HCT116 (cell line): Measurements from ENCODE around the gene SIRPG. TPM values are rescaled to one million over a fixed set of nuclear protein-coding genes. Genes with fewer than 3 reads are reported as not detected.

ENCODE experiments used
- ATAC-seq: fragments of 200-7000 bp; cut with Tn5 transposase; 2 replicates; pipeline ENCODE4 v1.9.1; 2020; ENCODE audit warnings: mild to moderate bottlenecking, moderate library complexity
- BruUV-seq: library from RNA; stranded (reverse); fragments of 400-500 nt; replicated peaks from 2 replicates; lab custom pipeline; 2021; lab: Mats Ljungman, UMichigan
- CTCF ChIA-PET: fragments of 300-600 bp; sonication (Branson Sonifier 250); formaldehyde crosslinking; loops from one replicate; lab custom pipeline; 2021; ENCODE audit warnings: antibody characterized with exemption; lab: Charles Lee
- POLR2A ChIA-PET: fragments of 300-600, 350-600 bp; sonication (Branson Sonifier 250); formaldehyde crosslinking; loops from one replicate; lab custom pipeline; 2021; ENCODE audit warnings: antibody characterized with exemption; lab: Charles Lee
- RAD21 ChIA-PET, 2 experiments: fragments of 300-600 bp; sonication (Branson Sonifier 250); formaldehyde crosslinking; loops; one replicate each; lab custom pipeline; 2023; ENCODE audit warnings: low total read pairs in 2 of 2; ENCODE audit not compliant: uncharacterized antibody in 2 of 2, unreplicated experiment in 2 of 2, low non-redundant PET in 1 of 2; lab: Charles Lee
- DNase-seq: peaks from one replicate; pipeline ENCODE4 v3.0.0-alpha.2; 2010; ENCODE audit warnings: low read depth, low spot score
- H2AFZ ChIP-seq: fragments of 200-600 bp; shearing (Covaris generic), sonication (generic); 2 replicates; pipeline ENCODE4 v1.6.1; 2017; ENCODE audit warnings: low read depth, mixed run types, mixed read lengths, antibody characterized with exemption, low read length; ENCODE audit not compliant: poor library complexity, severe bottlenecking
- H3K27ac ChIP-seq: 2 replicates; pipeline ENCODE4 v1.5.1; 2012; ENCODE audit warnings: low read depth, low read length
- H3K27me3 ChIP-seq: fragments of 200-600 bp; sonication (generic); 2 replicates; pipeline ENCODE4 v1.6.1; 2016; ENCODE audit warnings: mixed run types, low read length, mixed read lengths; ENCODE audit not compliant: insufficient read depth
- H3K36me3 ChIP-seq, 2 experiments: fragments of 200-500 bp in 1 of 2; fragments of 200-600 bp in 1 of 2; sonication (Bioruptor generic) in 1 of 2; sonication (generic) in 1 of 2; 2 replicates each; pipeline versions ENCODE4 v1.5.1 to v1.6.1; 2014 to 2016; ENCODE audit warnings: low read length in 2 of 2, inconsistent platforms in 1 of 2, mixed read lengths in 1 of 2, mixed run types in 1 of 2; ENCODE audit not compliant: insufficient read depth in 2 of 2, control insufficient read depth in 1 of 2
- H3K4me1 ChIP-seq, 2 experiments: fragments of 200-600 bp in 1 of 2; sonication (generic) in 1 of 2; 2 replicates each; pipeline versions ENCODE4 v1.5.1 to v1.6.1; 2012 to 2017; ENCODE audit warnings: low read length in 2 of 2, inconsistent platforms in 1 of 2, mild to moderate bottlenecking in 1 of 2, mixed read lengths in 1 of 2, mixed run types in 1 of 2, moderate library complexity in 1 of 2; ENCODE audit not compliant: insufficient read depth in 2 of 2, control insufficient read depth in 1 of 2
- H3K4me2 ChIP-seq: fragments of 200-600 bp; sonication (generic); 2 replicates; pipeline ENCODE4 v1.6.1; 2017; ENCODE audit warnings: mixed run types, low read length, mixed read lengths
- H3K4me3 ChIP-seq, 2 experiments: fragments of 200-600 bp in 1 of 2; sonication (generic) in 1 of 2; replicated peaks in 1 of 2; 2 replicates each; pipeline ENCODE4 v1.5.1; 2011 to 2016; ENCODE audit warnings: low read length in 2 of 2, control low read depth in 1 of 2, low read depth in 1 of 2, mild to moderate bottlenecking in 1 of 2, mixed read lengths in 1 of 2, mixed run types in 1 of 2
- H3K79me2 ChIP-seq: fragments of 200-600 bp; sonication (generic); 2 replicates; pipeline ENCODE4 v1.6.1; 2017; ENCODE audit warnings: mild to moderate bottlenecking, mixed run types, low read length, moderate library complexity, mixed read lengths; ENCODE audit not compliant: insufficient read depth
- H3K9ac ChIP-seq: fragments of 200-600 bp; sonication (generic); 2 replicates; pipeline ENCODE4 v1.6.1; 2016; ENCODE audit warnings: low read length, mixed read lengths
- H3K9me2 ChIP-seq: fragments of 200-600 bp; sonication (generic), shearing (Covaris generic); 2 replicates; pipeline ENCODE4 v1.6.1; 2017; ENCODE audit warnings: mixed run types, mild to moderate bottlenecking, moderate library complexity; ENCODE audit not compliant: insufficient read depth
- H3K9me3 ChIP-seq, 2 experiments: fragments of 200-500 bp in 1 of 2; fragments of 200-600 bp in 1 of 2; sonication (Bioruptor generic) in 1 of 2; sonication (generic) in 1 of 2; 2 replicates each; pipeline ENCODE4 v1.6.1; 2014 to 2017; ENCODE audit warnings: low read length in 2 of 2, mixed read lengths in 2 of 2, inconsistent platforms in 1 of 2, low read depth in 1 of 2, mild to moderate bottlenecking in 1 of 2, mixed run types in 1 of 2, moderate library complexity in 1 of 2; ENCODE audit not compliant: control insufficient read depth in 1 of 2, insufficient read depth in 1 of 2
- H4K20me1 ChIP-seq: fragments of 200-600 bp; sonication (generic), shearing (Covaris generic); 2 replicates; pipeline ENCODE4 v1.6.1; 2017; ENCODE audit warnings: mixed run types, mild to moderate bottlenecking, moderate library complexity; ENCODE audit not compliant: insufficient read depth
- CBX3 ChIP-seq: IDR thresholded peaks from 2 replicates; pipeline ENCODE4 v1.6.1; 2012; ENCODE audit warnings: low read depth
- CEBPB ChIP-seq: IDR thresholded peaks from 2 replicates; pipeline ENCODE4 v1.6.1; 2012; ENCODE audit warnings: low read depth
- CTCF ChIP-seq, 3 experiments: fragments of 200-600 bp in 1 of 3; sonication (generic) in 1 of 3; IDR thresholded peaks in 2 of 3; conservative IDR thresholded peaks in 1 of 3; 2 replicates each; pipeline ENCODE4 v1.5.1; 2012 to 2017; ENCODE audit warnings: low read depth in 2 of 3, low read length in 2 of 3, antibody characterized with exemption in 1 of 3, borderline replicate concordance in 1 of 3, control low read depth in 1 of 3, mild to moderate bottlenecking in 1 of 3, mixed read lengths in 1 of 3, mixed run types in 1 of 3, moderate library complexity in 1 of 3; ENCODE audit not compliant: insufficient read depth in 1 of 3
- EGR1 ChIP-seq: IDR thresholded peaks from 2 replicates; pipeline ENCODE4 v1.6.1; 2012; ENCODE audit warnings: low read depth
- EZH2 ChIP-seq: fragments of 200-600 bp; sonication (generic); IDR thresholded peaks from 2 replicates; pipeline ENCODE4 v1.6.1; 2017; ENCODE audit warnings: antibody characterized with exemption, mixed run types
- EZH2phosphoT487 ChIP-seq: fragments of 200-600 bp; IDR thresholded peaks from 2 replicates; pipeline ENCODE4 v1.6.1; 2018; ENCODE audit warnings: antibody characterized with exemption, borderline replicate concordance
- FOSL1 ChIP-seq: IDR thresholded peaks from 2 replicates; pipeline ENCODE4 v1.6.1; 2012; ENCODE audit warnings: low read depth
- JUND ChIP-seq: IDR thresholded peaks from 2 replicates; pipeline ENCODE4 v1.6.1; 2012
- POLR2A ChIP-seq: IDR thresholded peaks from 2 replicates; pipeline ENCODE4 v1.7.0; 2011; ENCODE audit warnings: borderline replicate concordance; ENCODE audit not compliant: insufficient read depth, insufficient read length; ENCODE audit errors: extremely low read depth
- POLR2AphosphoS5 ChIP-seq: IDR thresholded peaks from 2 replicates; pipeline ENCODE4 v1.6.1; 2011; ENCODE audit warnings: mild to moderate bottlenecking, low read depth, low read length, moderate library complexity
- SIN3A ChIP-seq: IDR thresholded peaks from 2 replicates; pipeline ENCODE4 v1.6.1; 2012; ENCODE audit warnings: low read depth
- SP1 ChIP-seq: IDR thresholded peaks from 2 replicates; pipeline ENCODE4 v1.6.1; 2012; ENCODE audit warnings: low read depth
- SRF ChIP-seq: IDR thresholded peaks from 2 replicates; pipeline ENCODE4 v1.6.1; 2012; ENCODE audit warnings: low read depth
- TCF7L2 ChIP-seq: IDR thresholded peaks from 2 replicates; pipeline ENCODE4 v1.7.0; 2011; ENCODE audit warnings: borderline replicate concordance, inconsistent platforms; ENCODE audit not compliant: insufficient read depth, insufficient read length; ENCODE audit errors: extremely low read depth
- YY1 ChIP-seq: IDR thresholded peaks from 2 replicates; pipeline ENCODE4 v1.6.1; 2011; ENCODE audit warnings: low read length, low read depth, moderate library complexity, mild to moderate bottlenecking; ENCODE audit not compliant: insufficient replicate concordance; ENCODE audit errors: extremely low read depth
- ZFX ChIP-seq: fragments of 450-650 bp; IDR thresholded peaks from 2 replicates; pipeline ENCODE4 v1.6.1; 2017
- ZNF274 ChIP-seq: fragments of 200-500 bp; sonication (Bioruptor generic); IDR thresholded peaks from 2 replicates; pipeline ENCODE4 v1.6.1; 2014; ENCODE audit warnings: mild to moderate bottlenecking, low read depth, low read length, inconsistent platforms
- intact Hi-C: fragments of 100-400 bp; cut with micrococcal nuclease; formaldehyde crosslinking; loops from 2 replicates; pipeline ENCODE4 v1.10.0; 2022
- total RNA-seq: library from RNA; stranded (reverse); gene quantifications from one replicate; pipeline ENCODE4 v1.2.1, GENCODE V29; 2021; ENCODE audit not compliant: unreplicated experiment
- TF ChIP-seq, protein P1 (sequence below): IDR thresholded peaks from 2 replicates; pipeline ENCODE4 v1.6.1; 2011; ENCODE audit warnings: mild to moderate bottlenecking, low read length, moderate library complexity; ENCODE audit not compliant: insufficient replicate concordance; ENCODE audit errors: extremely low read depth
- TF ChIP-seq, protein P2 (sequence below): IDR thresholded peaks from 2 replicates; pipeline ENCODE4 v1.6.1; 2012

Gene SIRPG
- total RNA-seq, 1 experiment from 2014 or later = not detected

- H3K9me3 ChIP-seq = no peaks in the 10 kb centered on the region
- no peak for DNase-seq
- TF ChIP-seq EZH2 (no peak), YY1 (no peak), EGR1 (no peak), EZH2phosphoT487 (no peak), SRF (no peak)
- BruUV-seq = no TSS peak
- RAD21 ChIA-PET = no interaction called here
- H3K27ac ChIP-seq = no peak overlapping the region
- H3K9ac ChIP-seq = no peak overlapping the region
- H3K4me1 ChIP-seq = 0 out of 4 replicates have a peak, but pooled peaks cover 0 to 2% of the 10 kb centered on the region in 2 experiments
- no peaks in the 10 kb centered on the region for H3K79me2 ChIP-seq
- H3K9me2 ChIP-seq = no peaks in the 10 kb centered on the region
- POLR2A ChIA-PET = no interaction called here
- H3K36me3 ChIP-seq = no peaks in the 10 kb centered on the region
- no peak overlapping the region for H3K4me3 ChIP-seq
- H3K4me2 ChIP-seq = no peak overlapping the region
- intact Hi-C loops = no loop called here
- CTCF ChIA-PET = no interaction called here
- no peak overlapping the region for H2AFZ ChIP-seq
- H3K27me3 ChIP-seq = peaks cover 21% of the 10 kb centered on the region; the same call in 1 of the 2 replicates
- no peak for ATAC-seq
- H4K20me1 ChIP-seq = no peaks in the 10 kb centered on the region
These were observed 45.3 kb upstream of the SIRPG start for GRCh38 chr20:1702855-1703254.

GRCh38 chr20:1702328-1702727, 44.7 kb upstream of the SIRPG start:
- Histone ChIP-seq H3K9ac (no peak overlapping the region), H3K9me3 (no peaks in the 10 kb centered on the region), H4K20me1 (no peaks in the 10 kb centered on the region), H3K4me1 (0 out of 4 replicates have a peak, but pooled peaks cover 0 to 2% of the 10 kb centered on the region in 2 experiments), H3K27me3 (peaks cover 21% of the 10 kb centered on the region; the same call in 1 of the 2 replicates), H3K27ac (no peak overlapping the region), H3K4me3 (no peak overlapping the region), H3K79me2 (no peaks in the 10 kb centered on the region)
- no peak for ATAC-seq
- ChIA-PET CTCF (no interaction called here), POLR2A (no interaction called here)
- TF ChIP-seq SIN3A = no peak
- no peak for TF ChIP-seq SP1
- TF ChIP-seq, protein P1, sequence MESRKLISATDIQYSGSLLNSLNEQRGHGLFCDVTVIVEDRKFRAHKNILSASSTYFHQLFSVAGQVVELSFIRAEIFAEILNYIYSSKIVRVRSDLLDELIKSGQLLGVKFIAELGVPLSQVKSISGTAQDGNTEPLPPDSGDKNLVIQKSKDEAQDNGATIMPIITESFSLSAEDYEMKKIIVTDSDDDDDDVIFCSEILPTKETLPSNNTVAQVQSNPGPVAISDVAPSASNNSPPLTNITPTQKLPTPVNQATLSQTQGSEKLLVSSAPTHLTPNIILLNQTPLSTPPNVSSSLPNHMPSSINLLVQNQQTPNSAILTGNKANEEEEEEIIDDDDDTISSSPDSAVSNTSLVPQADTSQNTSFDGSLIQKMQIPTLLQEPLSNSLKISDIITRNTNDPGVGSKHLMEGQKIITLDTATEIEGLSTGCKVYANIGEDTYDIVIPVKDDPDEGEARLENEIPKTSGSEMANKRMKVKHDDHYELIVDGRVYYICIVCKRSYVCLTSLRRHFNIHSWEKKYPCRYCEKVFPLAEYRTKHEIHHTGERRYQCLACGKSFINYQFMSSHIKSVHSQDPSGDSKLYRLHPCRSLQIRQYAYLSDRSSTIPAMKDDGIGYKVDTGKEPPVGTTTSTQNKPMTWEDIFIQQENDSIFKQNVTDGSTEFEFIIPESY = no peak
- no peak for TF ChIP-seq JUND
- TF ChIP-seq ZNF274 = no peak
- TF ChIP-seq EZH2 = no peak
- no peak for TF ChIP-seq CBX3
- no peak for TF ChIP-seq YY1
- TF ChIP-seq FOSL1 = no peak
- no peak for TF ChIP-seq POLR2AphosphoS5
- no peak for TF ChIP-seq ZFX
- TF ChIP-seq POLR2A = no peak
- no peak for TF ChIP-seq CTCF (IDR thresholded peaks at IDR 0.05 in 2 of 3, conservative IDR thresholded peaks at IDR 0.05 in 1 of 3; ENCODE audit: borderline replicate concordance in 1 of 3, insufficient read depth in 1 of 3, low read depth in 2 of 3, low read length in 2 of 3)
- no peak for TF ChIP-seq TCF7L2
- TF ChIP-seq, protein P2, sequence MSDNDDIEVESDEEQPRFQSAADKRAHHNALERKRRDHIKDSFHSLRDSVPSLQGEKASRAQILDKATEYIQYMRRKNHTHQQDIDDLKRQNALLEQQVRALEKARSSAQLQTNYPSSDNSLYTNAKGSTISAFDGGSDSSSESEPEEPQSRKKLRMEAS = no peak
- TF ChIP-seq CEBPB = no peak
- TF ChIP-seq, all 23 proteins: peak for 0
- Histone ChIP-seq H2AFZ (no peak overlapping the region), H3K4me2 (no peak overlapping the region), H3K36me3 (no peaks in the 10 kb centered on the region), H3K9me2 (no peaks in the 10 kb centered on the region)
- intact Hi-C loops = no loop called here
- DNase-seq = no peak
- RAD21 ChIA-PET = no interaction called here
- no TSS peak for BruUV-seq
